ENCODE results near the gene GPR137. TPM values are rescaled to one million over a fixed set of nuclear protein-coding genes. Genes with fewer than 3 reads are reported as not detected.
A peak's percentile ranks its signal among the peaks of the same experiment; 100 is the strongest.

Gene GPR137
- total and polyA plus RNA-seq, 9 of the 15 experiments (the other 6 are each of a cell fraction or from before 2014, with no cell fraction given), result 0.32 to 26.7 (median 10.7) TPM

DNA sequence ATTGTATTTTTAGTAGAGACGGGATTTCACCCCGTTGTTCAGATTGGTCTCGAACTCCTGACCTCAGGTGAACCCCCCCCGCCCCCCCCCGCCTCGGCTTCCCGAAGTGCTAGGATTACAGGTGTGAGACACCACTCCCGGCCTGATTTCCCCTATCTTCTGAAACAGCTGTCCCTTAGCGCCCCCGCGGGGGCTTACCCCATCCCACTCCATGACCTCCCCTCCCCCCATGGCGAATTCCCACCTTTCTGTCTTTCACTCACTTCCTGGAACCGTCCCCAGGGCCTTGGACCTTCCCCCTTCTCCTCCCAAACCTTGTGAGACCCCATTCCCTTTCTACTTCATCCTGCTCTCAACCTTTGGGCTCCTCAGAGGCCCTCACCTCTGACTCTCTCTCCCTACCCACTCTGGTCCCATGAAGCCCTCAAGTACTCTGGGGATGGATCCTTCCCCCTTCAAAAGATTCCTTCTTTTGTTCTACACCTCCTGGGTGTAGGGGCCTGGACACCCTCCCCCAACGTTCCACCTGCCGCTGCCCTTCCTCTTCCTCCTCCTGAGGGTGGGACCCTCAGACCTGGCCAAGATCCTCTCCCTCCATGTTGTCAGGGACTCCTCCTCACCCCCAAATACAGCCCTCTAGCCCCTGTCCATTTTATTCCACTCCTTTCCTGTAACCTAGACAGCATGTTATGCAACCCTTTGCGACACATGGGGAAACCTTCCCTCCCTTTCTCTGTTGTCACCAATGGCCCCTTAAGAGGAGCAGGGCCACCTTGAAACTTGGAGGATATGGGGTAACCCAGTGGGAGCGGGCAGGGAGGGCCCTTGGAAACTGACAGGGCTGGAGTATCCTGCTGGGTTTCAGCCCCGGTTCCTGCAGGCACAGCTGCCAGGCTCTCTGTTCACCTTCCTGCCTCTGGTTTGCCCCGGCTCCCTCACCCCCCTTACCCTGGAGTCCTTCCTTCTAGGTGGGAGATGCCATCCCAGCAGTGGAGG, 33.4 kb downstream of the GPR137 start (continued):
- no peak for TF ChIP-seq PREB (CRISPR knock-in tag; IDR thresholded peaks at IDR 0.05)
- peak; percentile 67 for TF ChIP-seq VEZF1 (CRISPR knock-in tag; IDR thresholded peaks at IDR 0.05)
- no peak for TF ChIP-seq NR2C1 (IDR thresholded peaks at IDR 0.05)
- no peak for TF ChIP-seq NR2C1 (tag; IDR thresholded peaks at IDR 0.05)
- 0 out of 2 replicates have a peak, but pooled peaks have one; percentile 17 for TF ChIP-seq HLTF (IDR thresholded peaks at IDR 0.05)
- peak; percentile 74; the same call in 1 of the 2 replicates for TF ChIP-seq ZBTB7A (IDR thresholded peaks at IDR 0.05; ENCODE audit: borderline replicate concordance, control insufficient read depth, low read depth, low read length)
- TF ChIP-seq ZC3H8 (IDR thresholded peaks at IDR 0.05), result no peak
- TF ChIP-seq JUN (IDR thresholded peaks at IDR 0.05; ENCODE audit: borderline replicate concordance, low read depth, low read length), result no peak
- no peak for TF ChIP-seq JUN (CRISPR knock-in tag; IDR thresholded peaks at IDR 0.05; ENCODE audit: borderline replicate concordance)
- no peak for TF ChIP-seq ZNF76 (CRISPR knock-in tag; IDR thresholded peaks at IDR 0.05; ENCODE audit: borderline replicate concordance)
- no peak for TF ChIP-seq ZNF24 (IDR thresholded peaks at IDR 0.05)
- TF ChIP-seq ZNF354B (CRISPR knock-in tag; IDR thresholded peaks at IDR 0.05), result no peak
- 0 out of 2 replicates have a peak, but pooled peaks have one; percentile 11 for TF ChIP-seq RBFOX2 (IDR thresholded peaks at IDR 0.05; ENCODE audit: low read depth, low read length)
- TF ChIP-seq ZNF232 (CRISPR knock-in tag; IDR thresholded peaks at IDR 0.05), result no peak
- TF ChIP-seq SMARCA4 (IDR thresholded peaks at IDR 0.05), result no peak
- no peak for TF ChIP-seq BRD9 (IDR thresholded peaks at IDR 0.05; ENCODE audit: low read depth, partially characterized antibody)
- TF ChIP-seq ARID3A (IDR thresholded peaks at IDR 0.05; ENCODE audit: borderline replicate concordance, low read depth, low read length), result no peak
- no peak for TF ChIP-seq ZFP30 (CRISPR knock-in tag; IDR thresholded peaks at IDR 0.05; ENCODE audit: borderline replicate concordance)
- no peak for TF ChIP-seq GATAD2B (IDR thresholded peaks at IDR 0.05; ENCODE audit: borderline replicate concordance)
- TF ChIP-seq NELFE (IDR thresholded peaks at IDR 0.05; ENCODE audit: insufficient read depth, insufficient read length), result no peak
- TF ChIP-seq FOXK2 (conservative IDR thresholded peaks at IDR 0.05 in 1 of 2, IDR thresholded peaks at IDR 0.05 in 1 of 2; ENCODE audit: low read depth in 2 of 2), result no peak
- no peak for TF ChIP-seq DIDO1 (tag; IDR thresholded peaks at IDR 0.05; ENCODE audit: low read depth)
- no peak for TF ChIP-seq RFX5 (IDR thresholded peaks at IDR 0.05; ENCODE audit: low read depth, low read length)
- TF ChIP-seq FOXP1 (CRISPR knock-in tag; IDR thresholded peaks at IDR 0.05), result no peak
